Measurements from ENCODE around the gene GMEB1. TPM values are rescaled to one million over a fixed set of nuclear protein-coding genes. Genes with fewer than 3 reads are reported as not detected.

The GMEB1 gene
- 6.5 and 8.0 TPM in 2 replicates for total RNA-seq

GRCh38 chr1:28668191-28668955 lies at the start of gene GMEB1:
GMEB1 (plus strand) TSS chr1:28668784; CDS start chr1:28683613, 14,829 bp downstream.

GRCh38 chr1:28642847-28643635 lies 25.5 kb upstream of the GMEB1 start, which contains the start of gene TAF12:
TAF12 (minus strand) TSS chr1:28643067; CDS start chr1:28622081, 20,986 bp downstream.

GRCh38 chr1:28648474-28649198 lies 19.9 kb upstream of the GMEB1 start, which contains the start of gene RNU11:
RNU11 (plus strand) TSS chr1:28648600.

GRCh38 chr1:28736450-28737306 lies 68.1 kb downstream of the GMEB1 start, which contains the start of gene YTHDF2:
YTHDF2 (plus strand) TSS chr1:28736940; CDS start chr1:28737121, 181 bp downstream.

Other genes starting within 250 kb of the GMEB1 start
- 30.9 and 50.3 TPM in 2 replicates for gene RCC1, start 162.7 kb upstream of the GMEB1 start, total RNA-seq
- gene TRNAU1AP, start 115.7 kb upstream of the GMEB1 start, total RNA-seq: 20.6 and 25.8 TPM in 2 replicates
- 5.8 and 8.0 TPM in 2 replicates for gene RAB42, start 76.5 kb upstream of the GMEB1 start, total RNA-seq
- 25.0 and 29.7 TPM in 2 replicates for gene TAF12, start 25.7 kb upstream of the GMEB1 start, total RNA-seq
- gene RNU11, start 20.2 kb upstream of the GMEB1 start, total RNA-seq: under 0.01 TPM in 1 of 2 replicates, not detected in the other
- 71.0 and 80.8 TPM in 2 replicates for gene YTHDF2, start 68.2 kb downstream of the GMEB1 start, total RNA-seq
- under 0.01 TPM in 1 of 2 replicates, not detected in the other for gene OPRD1, start 143.4 kb downstream of the GMEB1 start, total RNA-seq
- 29.6 and 32.5 TPM in 2 replicates for gene EPB41, start 245.8 kb downstream of the GMEB1 start, total RNA-seq